GM12878 (cell line): ENCODE measurements around the gene QRFP.

Experiments used
- CBFB ChIP-seq: IDR thresholded peaks from 2 replicates; pipeline ENCODE4 v1.6.1; 2016; ENCODE audit warnings: antibody characterized with exemption, low read depth
- CHD4 ChIP-seq: fragments of 200-600 bp; sonication (generic); IDR thresholded peaks from 2 replicates; pipeline ENCODE4 v1.6.1; 2016; ENCODE audit warnings: mild to moderate bottlenecking
- CTCF ChIP-seq, 3 experiments: IDR thresholded peaks in 2 of 3; conservative IDR thresholded peaks in 1 of 3; 2 replicates each; pipeline ENCODE4 v1.5.1; 2011; ENCODE audit warnings: low read depth in 3 of 3, low read length in 3 of 3, mild to moderate bottlenecking in 3 of 3, control low read depth in 2 of 3, moderate library complexity in 2 of 3, inconsistent platforms in 1 of 3, mixed read lengths in 1 of 3; ENCODE audit not compliant: control insufficient read depth in 2 of 3, insufficient read depth in 1 of 3; ENCODE audit errors: extremely low read depth in 1 of 3
- EP300 ChIP-seq, 2 experiments: fragments of 150-350 bp in 1 of 2; IDR thresholded peaks; 2 replicates each; pipeline ENCODE4 v1.6.1; 2011 to 2012; ENCODE audit warnings: low read depth in 2 of 2, low read length in 2 of 2, borderline replicate concordance in 1 of 2, improper control_type of control experiment in 1 of 2, inconsistent platforms in 1 of 2; ENCODE audit not compliant: control insufficient read depth in 1 of 2
- ETV6 ChIP-seq, 2 experiments: fragments of 450-650 bp in 1 of 2; IDR thresholded peaks in 1 of 2; conservative IDR thresholded peaks in 1 of 2; 2 replicates each; pipeline ENCODE4 v1.6.1; 2014; ENCODE audit warnings: antibody characterized with exemption in 1 of 2, borderline replicate concordance in 1 of 2, low read depth in 1 of 2, mild to moderate bottlenecking in 1 of 2, moderate library complexity in 1 of 2
- NFYB ChIP-seq: IDR thresholded peaks from 2 replicates; pipeline ENCODE4 v1.6.1; 2011; ENCODE audit warnings: low read depth, mild to moderate bottlenecking, low read length, improper control_type of control experiment, moderate library complexity; ENCODE audit not compliant: insufficient read depth
- POLR2AphosphoS5 ChIP-seq: IDR thresholded peaks from 2 replicates; pipeline ENCODE4 v1.6.1; 2011; ENCODE audit warnings: mild to moderate bottlenecking, low read length, inconsistent platforms
- RAD21 ChIP-seq: IDR thresholded peaks from 2 replicates; pipeline ENCODE4 v1.6.1; 2011; ENCODE audit warnings: mild to moderate bottlenecking, low read depth, low read length, moderate library complexity; ENCODE audit not compliant: insufficient read depth
- SP1 ChIP-seq: IDR thresholded peaks from one replicate; pipeline ENCODE4 v1.6.1; 2011; ENCODE audit warnings: low read depth, low read length
- SPI1 ChIP-seq: IDR thresholded peaks from 2 replicates; pipeline ENCODE4 v1.6.1; 2011; ENCODE audit warnings: low read depth, mild to moderate bottlenecking, low read length, moderate library complexity, borderline replicate concordance; ENCODE audit not compliant: insufficient read depth
- TCF12 ChIP-seq: IDR thresholded peaks from 2 replicates; pipeline ENCODE4 v1.6.1; 2011; ENCODE audit warnings: low read depth, mild to moderate bottlenecking, low read length

DNA sequence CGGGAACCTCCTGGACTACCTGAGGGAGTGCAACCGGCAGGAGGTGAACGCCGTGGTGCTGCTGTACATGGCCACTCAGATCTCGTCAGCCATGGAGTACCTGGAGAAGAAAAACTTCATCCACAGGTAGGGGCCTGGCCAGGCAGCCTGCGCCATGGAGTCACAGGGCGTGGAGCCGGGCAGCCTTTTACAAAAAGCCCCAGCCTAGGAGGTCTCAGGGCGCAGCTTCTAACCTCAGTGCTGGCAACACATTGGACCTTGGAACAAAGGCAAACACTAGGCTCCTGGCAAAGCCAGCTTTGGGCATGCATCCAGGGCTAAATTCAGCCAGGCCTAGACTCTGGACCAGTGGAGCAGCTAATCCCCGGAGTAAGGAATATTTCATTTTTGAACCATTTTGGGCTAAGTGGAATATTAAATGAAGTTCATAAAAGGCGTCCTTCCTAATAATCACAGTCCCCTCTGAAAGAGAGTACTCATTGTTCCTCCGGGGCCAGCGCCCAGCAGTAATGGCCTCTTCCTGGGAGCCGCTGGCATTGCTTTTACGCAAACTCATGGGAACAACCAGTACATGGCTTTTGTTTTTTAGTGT is 23.6 kb downstream of the QRFP start:
- TF ChIP-seq CTCF (IDR thresholded peaks at IDR 0.05 in 2 of 3, conservative IDR thresholded peaks at IDR 0.05 in 1 of 3; ENCODE audit: control insufficient read depth in 2 of 3, extremely low read depth in 1 of 3, insufficient read depth in 1 of 3, low read depth in 3 of 3, low read length in 3 of 3) (no peak), SP1 (no peak), RAD21 (no peak), CBFB (no peak), TCF12 (no peak), POLR2AphosphoS5 (no peak), CHD4 (no peak), NFYB (no peak), EP300 (IDR thresholded peaks at IDR 0.05; ENCODE audit: borderline replicate concordance in 1 of 2, control insufficient read depth in 1 of 2, low read depth in 2 of 2, low read length in 2 of 2) (no peak), ETV6 (conservative IDR thresholded peaks at IDR 0.05 in 1 of 2, IDR thresholded peaks at IDR 0.05 in 1 of 2; ENCODE audit: borderline replicate concordance in 1 of 2, low read depth in 1 of 2) (no peak), SPI1 (no peak)
